Measurements from ENCODE around the gene AKAP8L.
"Not testable (repeated sequence)": the region's sequence is repeated elsewhere in the genome, so short reads cannot be mapped to it uniquely, and the experiment has no call there.

The AKAP8L gene

GRCh38 chr19:15381429-15381828, 37.4 kb downstream of the AKAP8L start:
- DNase-seq (ENCODE audit: low spot score): no peak

- DNase-seq (ENCODE audit: low spot score): peak; percentile 29
These were observed 38.7 kb downstream of the AKAP8L start for GRCh38 chr19:15379999-15380647.

GRCh38 chr19:15379083-15379998, 39.4 kb downstream of the AKAP8L start, which contains the start of gene AKAP8:
AKAP8 (minus strand) TSS chr19:15379787; CDS start chr19:15379731, 56 bp downstream.
- peak; percentile 98 for DNase-seq (ENCODE audit: low spot score)

- peak; percentile 12 for DNase-seq (ENCODE audit: low spot score)
These were observed 40.2 kb downstream of the AKAP8L start for GRCh38 chr19:15378534-15379082.

- DNase-seq (ENCODE audit: low spot score): no peak
These were observed 43.9 kb downstream of the AKAP8L start for GRCh38 chr19:15374796-15375440.

GRCh38 chr19:15374105-15374651, 44.6 kb downstream of the AKAP8L start:
- DNase-seq (ENCODE audit: low spot score): no peak

- DNase-seq (ENCODE audit: low spot score): no peak
These were observed 45.1 kb downstream of the AKAP8L start for GRCh38 chr19:15373644-15374043.

GRCh38 chr19:15372891-15373301, 45.9 kb downstream of the AKAP8L start:
- DNase-seq (ENCODE audit: low spot score): no peak

GRCh38 chr19:15372470-15372869, 46.3 kb downstream of the AKAP8L start:
- no peak for DNase-seq (ENCODE audit: low spot score)

- no peak for DNase-seq (ENCODE audit: low spot score)
These were observed 46.9 kb downstream of the AKAP8L start for GRCh38 chr19:15371786-15372380.

- DNase-seq (ENCODE audit: low spot score): no peak
These were observed 47.7 kb downstream of the AKAP8L start for GRCh38 chr19:15371119-15371518.

GRCh38 chr19:15369594-15369891, 49.2 kb downstream of the AKAP8L start:
- no peak for DNase-seq (ENCODE audit: low spot score)

GRCh38 chr19:15368798-15369593, 49.8 kb downstream of the AKAP8L start:
- DNase-seq (ENCODE audit: low spot score): no peak

GRCh38 chr19:15368051-15368632, 50.6 kb downstream of the AKAP8L start:
- DNase-seq (ENCODE audit: low spot score): no peak

GRCh38 chr19:15367439-15367838, 51.3 kb downstream of the AKAP8L start:
- DNase-seq (ENCODE audit: low spot score): no peak

GRCh38 chr19:15365264-15365663, 53.5 kb downstream of the AKAP8L start:
- DNase-seq (ENCODE audit: low spot score): no peak

GRCh38 chr19:15363791-15364190, 55.0 kb downstream of the AKAP8L start:
- not testable (repeated sequence) for DNase-seq (ENCODE audit: low spot score)

- not testable (repeated sequence) for DNase-seq (ENCODE audit: low spot score)
These were observed 55.7 kb downstream of the AKAP8L start for GRCh38 chr19:15363048-15363447.

GRCh38 chr19:15360015-15360414, 58.8 kb downstream of the AKAP8L start:
- not testable (repeated sequence) for DNase-seq (ENCODE audit: low spot score)

GRCh38 chr19:15358918-15359317, 59.9 kb downstream of the AKAP8L start:
- DNase-seq (ENCODE audit: low spot score): no peak

- DNase-seq (ENCODE audit: low spot score): no peak
These were observed 60.9 kb downstream of the AKAP8L start for GRCh38 chr19:15357906-15358305.
